SK-N-SH treated with all-trans-retinoic acid at 6 μM for 48 hours (cell line): ENCODE results near the gene CNPPD1.

Source experiments
- ATAC-seq: fragments of 200-7000 bp; cut with Tn5 transposase; 3 replicates; pipeline ENCODE4 v1.9.1; 2020; ENCODE audit warnings: mild to moderate bottlenecking, moderate library complexity
- ARNTL ChIP-seq: fragments of 450-650 bp; formaldehyde crosslinking; IDR thresholded peaks from 2 replicates; pipeline ENCODE4 v1.5.0; 2020; ENCODE audit warnings: low read depth, mild to moderate bottlenecking, moderate library complexity, borderline replicate concordance
- BACH2 ChIP-seq: fragments of 250-450 bp; sonication (Bioruptor Pico); IDR thresholded peaks from 2 replicates; pipeline ENCODE4 v1.9.0; 2021; ENCODE audit warnings: mild to moderate bottlenecking, borderline replicate concordance
- CSDC2 ChIP-seq: fragments of 250-450 bp; sonication (Bioruptor Pico); IDR thresholded peaks from 2 replicates; pipeline ENCODE4 v1.5.0; 2020; ENCODE audit warnings: mild to moderate bottlenecking, moderate library complexity
- CSRNP3 ChIP-seq: fragments of 250-450 bp; sonication (Bioruptor Pico); IDR thresholded peaks from 2 replicates; pipeline ENCODE4 v1.5.1; 2021; ENCODE audit warnings: mild to moderate bottlenecking, moderate library complexity
- ESRRG ChIP-seq: fragments of 250-450 bp; sonication (Bioruptor Pico); IDR thresholded peaks from 2 replicates; pipeline ENCODE4 v1.6.1; 2021; ENCODE audit warnings: mild to moderate bottlenecking
- GLIS3 ChIP-seq: fragments of 250-450 bp; sonication (Bioruptor Pico); IDR thresholded peaks from 2 replicates; pipeline ENCODE4 v1.5.0; 2020; ENCODE audit warnings: mild to moderate bottlenecking, moderate library complexity
- ISL1 ChIP-seq: fragments of 250-450 bp; sonication (Bioruptor Pico); IDR thresholded peaks from 2 replicates; pipeline ENCODE4 v2.1.2; 2022; ENCODE audit warnings: mild to moderate bottlenecking, moderate library complexity
- OSR1 ChIP-seq: fragments of 250-450 bp; sonication (Bioruptor Pico); IDR thresholded peaks from 2 replicates; pipeline ENCODE4 v1.8.0; 2022; ENCODE audit warnings: moderate library complexity, mild to moderate bottlenecking, inconsistent platforms
- PATZ1 ChIP-seq: fragments of 250-450 bp; sonication (Bioruptor Pico); IDR thresholded peaks from 2 replicates; pipeline ENCODE4 v1.8.0; 2020; ENCODE audit warnings: mild to moderate bottlenecking, moderate library complexity, borderline replicate concordance
- PPARA ChIP-seq: fragments of 250-450 bp; sonication (Bioruptor Pico); IDR thresholded peaks from 2 replicates; pipeline ENCODE4 v1.5.0; 2020; ENCODE audit warnings: mild to moderate bottlenecking, borderline replicate concordance
- RARB ChIP-seq: fragments of 250-450 bp; sonication (Bioruptor Pico); IDR thresholded peaks from 2 replicates; pipeline ENCODE4 v1.8.0; 2021; ENCODE audit warnings: mild to moderate bottlenecking, moderate library complexity
- SNAI2 ChIP-seq: fragments of 250-450 bp; sonication (Bioruptor Pico); IDR thresholded peaks from 2 replicates; pipeline ENCODE4 v1.5.0; 2020; ENCODE audit warnings: mild to moderate bottlenecking, moderate library complexity
- TCF4 ChIP-seq: fragments of 250-450 bp; sonication (Bioruptor Pico); IDR thresholded peaks from 2 replicates; pipeline ENCODE4 v1.8.0; 2021; ENCODE audit warnings: mild to moderate bottlenecking, moderate library complexity, borderline replicate concordance
- TOX ChIP-seq: fragments of 250-450 bp; sonication (Bioruptor Pico); IDR thresholded peaks from 2 replicates; pipeline ENCODE4 v1.8.0; 2021; ENCODE audit warnings: mild to moderate bottlenecking, moderate library complexity, borderline replicate concordance
- TSHZ2 ChIP-seq: fragments of 250-450 bp; sonication (Bioruptor Pico); IDR thresholded peaks from 2 replicates; pipeline ENCODE4 v1.5.0; 2020; ENCODE audit warnings: mild to moderate bottlenecking, moderate library complexity
- ZC3H10 ChIP-seq: fragments of 250-450 bp; sonication (Bioruptor Pico); IDR thresholded peaks from 2 replicates; pipeline ENCODE4 v1.5.1; 2021; ENCODE audit warnings: mild to moderate bottlenecking, moderate library complexity
- ZFP3 ChIP-seq: fragments of 250-450 bp; sonication (Bioruptor Pico); IDR thresholded peaks from 2 replicates; pipeline ENCODE4 v1.5.0; 2020; ENCODE audit warnings: mild to moderate bottlenecking, moderate library complexity
- ZFP30 ChIP-seq: fragments of 450-650 bp; formaldehyde crosslinking; IDR thresholded peaks from 2 replicates; pipeline ENCODE4 v1.5.0; 2022; ENCODE audit warnings: mild to moderate bottlenecking, moderate library complexity
- ZNF565 ChIP-seq: fragments of 450-650 bp; formaldehyde crosslinking; conservative IDR thresholded peaks from 2 replicates; pipeline ENCODE4 v1.5.0; 2020; ENCODE audit warnings: low read depth, mild to moderate bottlenecking, moderate library complexity
- ZNF8 ChIP-seq: fragments of 450-650 bp; formaldehyde crosslinking; IDR thresholded peaks from 2 replicates; pipeline ENCODE4 v1.5.0; 2020; ENCODE audit warnings: mild to moderate bottlenecking, moderate library complexity
- TF ChIP-seq, protein P1 (sequence below): fragments of 250-450 bp; sonication (Bioruptor Pico); IDR thresholded peaks from 2 replicates; pipeline ENCODE4 v1.5.1; 2020; ENCODE audit warnings: low read depth, mild to moderate bottlenecking, moderate library complexity
- TF ChIP-seq, protein P2 (sequence below): fragments of 250-450 bp; sonication (Bioruptor Pico); IDR thresholded peaks from 2 replicates; pipeline ENCODE4 v1.8.0; 2021; ENCODE audit warnings: low read depth, mild to moderate bottlenecking, moderate library complexity, borderline replicate concordance

Gene CNPPD1

GRCh38 chr2:219165058-219165911 is 11.4 kb downstream of the CNPPD1 start:
- TF ChIP-seq BACH2 (CRISPR knock-in tag), result no peak
- TF ChIP-seq, protein P1, sequence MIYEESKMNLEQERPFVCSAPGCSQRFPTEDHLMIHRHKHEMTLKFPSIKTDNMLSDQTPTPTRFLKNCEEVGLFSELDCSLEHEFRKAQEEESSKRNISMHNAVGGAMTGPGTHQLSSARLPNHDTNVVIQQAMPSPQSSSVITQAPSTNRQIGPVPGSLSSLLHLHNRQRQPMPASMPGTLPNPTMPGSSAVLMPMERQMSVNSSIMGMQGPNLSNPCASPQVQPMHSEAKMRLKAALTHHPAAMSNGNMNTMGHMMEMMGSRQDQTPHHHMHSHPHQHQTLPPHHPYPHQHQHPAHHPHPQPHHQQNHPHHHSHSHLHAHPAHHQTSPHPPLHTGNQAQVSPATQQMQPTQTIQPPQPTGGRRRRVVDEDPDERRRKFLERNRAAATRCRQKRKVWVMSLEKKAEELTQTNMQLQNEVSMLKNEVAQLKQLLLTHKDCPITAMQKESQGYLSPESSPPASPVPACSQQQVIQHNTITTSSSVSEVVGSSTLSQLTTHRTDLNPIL, result no peak
- TF ChIP-seq TCF4 (CRISPR knock-in tag), result no peak
- no peak for TF ChIP-seq ZC3H10 (CRISPR knock-in tag)
- no peak for TF ChIP-seq PPARA (CRISPR knock-in tag)
- TF ChIP-seq ISL1 (CRISPR knock-in tag), result no peak
- no peak for TF ChIP-seq GLIS3 (CRISPR knock-in tag)
- no peak for ATAC-seq

GRCh38 chr2:219163156-219163555 is 13.6 kb downstream of the CNPPD1 start:
- no peak for ATAC-seq
- TF ChIP-seq, protein P2, sequence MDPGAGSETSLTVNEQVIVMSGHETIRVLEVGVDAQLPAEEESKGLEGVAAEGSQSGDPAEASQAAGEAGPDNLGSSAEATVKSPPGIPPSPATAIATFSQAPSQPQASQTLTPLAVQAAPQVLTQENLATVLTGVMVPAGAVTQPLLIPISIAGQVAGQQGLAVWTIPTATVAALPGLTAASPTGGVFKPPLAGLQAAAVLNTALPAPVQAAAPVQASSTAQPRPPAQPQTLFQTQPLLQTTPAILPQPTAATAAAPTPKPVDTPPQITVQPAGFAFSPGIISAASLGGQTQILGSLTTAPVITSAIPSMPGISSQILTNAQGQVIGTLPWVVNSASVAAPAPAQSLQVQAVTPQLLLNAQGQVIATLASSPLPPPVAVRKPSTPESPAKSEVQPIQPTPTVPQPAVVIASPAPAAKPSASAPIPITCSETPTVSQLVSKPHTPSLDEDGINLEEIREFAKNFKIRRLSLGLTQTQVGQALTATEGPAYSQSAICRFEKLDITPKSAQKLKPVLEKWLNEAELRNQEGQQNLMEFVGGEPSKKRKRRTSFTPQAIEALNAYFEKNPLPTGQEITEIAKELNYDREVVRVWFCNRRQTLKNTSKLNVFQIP, result no peak
- TF ChIP-seq PPARA (CRISPR knock-in tag), result no peak
- no peak for TF ChIP-seq GLIS3 (CRISPR knock-in tag)
- no peak for TF ChIP-seq PATZ1
- no peak for TF ChIP-seq OSR1
- TF ChIP-seq CSDC2 (CRISPR knock-in tag), result no peak
- TF ChIP-seq ZFP3 (CRISPR knock-in tag), result no peak

DNA sequence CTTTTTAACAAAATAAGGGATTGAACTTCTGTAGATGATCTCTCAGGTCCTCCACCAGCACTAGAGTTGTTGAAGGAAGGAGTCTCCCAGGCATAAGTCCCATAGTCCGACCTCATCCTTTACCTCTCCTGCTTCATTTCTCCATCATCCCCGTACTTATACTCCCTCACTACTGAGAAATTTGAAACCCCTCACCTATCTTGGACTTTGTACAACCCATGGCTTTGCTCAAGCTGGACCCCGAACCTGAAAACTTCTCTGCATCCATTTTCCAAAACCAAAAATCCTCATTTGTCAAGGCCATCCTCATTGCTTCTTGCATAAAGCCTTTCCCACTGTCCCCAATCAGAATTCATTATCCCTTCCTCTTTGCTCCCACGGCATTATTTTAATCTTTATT is 15.6 kb downstream of the CNPPD1 start:
- no peak for TF ChIP-seq RARB (CRISPR knock-in tag)
- TF ChIP-seq GLIS3 (CRISPR knock-in tag), result no peak
- TF ChIP-seq ZNF8 (CRISPR knock-in tag), result no peak
- TF ChIP-seq BACH2 (CRISPR knock-in tag), result no peak
- TF ChIP-seq TSHZ2 (CRISPR knock-in tag), result no peak
- TF ChIP-seq PPARA (CRISPR knock-in tag), result no peak
- TF ChIP-seq ARNTL, result no peak
- TF ChIP-seq ZC3H10 (CRISPR knock-in tag), result no peak
- TF ChIP-seq ZNF565, result no peak
- TF ChIP-seq ISL1 (CRISPR knock-in tag), result no peak
- no peak for TF ChIP-seq TOX
- TF ChIP-seq ESRRG (CRISPR knock-in tag), result no peak
- no peak for TF ChIP-seq ZFP30 (CRISPR knock-in tag)
- TF ChIP-seq CSDC2 (CRISPR knock-in tag), result no peak
- no peak for TF ChIP-seq TCF4 (CRISPR knock-in tag)
- TF ChIP-seq SNAI2 (CRISPR knock-in tag), result no peak
- TF ChIP-seq PATZ1, result no peak
- TF ChIP-seq ZFP3 (CRISPR knock-in tag), result no peak
- TF ChIP-seq CSRNP3 (CRISPR knock-in tag), result no peak
- no peak for ATAC-seq
